ENCODE results near the gene THADA. TPM values are rescaled to one million over a fixed set of nuclear protein-coding genes. Genes with fewer than 3 reads are reported as not detected.
"Not testable (repeated sequence)": the region's sequence is repeated elsewhere in the genome, so short reads cannot be mapped to it uniquely, and the experiment has no call there.

The THADA gene
- total RNA-seq, 2 donors from 2014 or later = 36.3 to 36.9 TPM

GRCh38 chr2:43199492-43200488 is 396.0 kb downstream of the THADA start:
- Mint-ChIP-seq H3K36me3 (ENCODE audit: low read depth) (peaks cover 2% of the 10 kb centered on the region), H3K27me3 (no peaks in the 10 kb centered on the region), H3K27ac (peak overlapping the region; percentile 65), H3K4me1 (peaks cover 20% of the 10 kb centered on the region), H3K9me3 (no peaks in the 10 kb centered on the region), H3K4me3 (no peak overlapping the region)
- ATAC-seq (replicated peaks) = no peak

GRCh38 chr2:43198263-43198662 is 397.6 kb downstream of the THADA start:
- Mint-ChIP-seq H3K4me1 (peaks cover 34% of the 10 kb centered on the region), H3K9me3 (no peaks in the 10 kb centered on the region), H3K36me3 (ENCODE audit: low read depth) (peaks cover 5% of the 10 kb centered on the region), H3K4me3 (no peak overlapping the region), H3K27me3 (no peaks in the 10 kb centered on the region), H3K27ac (peak overlapping the region; percentile 65)
- ATAC-seq (replicated peaks) = no peak

GRCh38 chr2:43197588-43197896 is 398.3 kb downstream of the THADA start:
- H3K36me3 Mint-ChIP-seq (ENCODE audit: low read depth) = peaks cover 5% of the 10 kb centered on the region
- ATAC-seq (replicated peaks) = no peak
- no peaks in the 10 kb centered on the region for H3K9me3 Mint-ChIP-seq
- peak overlapping the region; percentile 86 for H3K27ac Mint-ChIP-seq
- H3K4me1 Mint-ChIP-seq = peaks cover 35% of the 10 kb centered on the region
- H3K27me3 Mint-ChIP-seq = no peaks in the 10 kb centered on the region
- H3K4me3 Mint-ChIP-seq = peak overlapping the region; percentile 70

DNA sequence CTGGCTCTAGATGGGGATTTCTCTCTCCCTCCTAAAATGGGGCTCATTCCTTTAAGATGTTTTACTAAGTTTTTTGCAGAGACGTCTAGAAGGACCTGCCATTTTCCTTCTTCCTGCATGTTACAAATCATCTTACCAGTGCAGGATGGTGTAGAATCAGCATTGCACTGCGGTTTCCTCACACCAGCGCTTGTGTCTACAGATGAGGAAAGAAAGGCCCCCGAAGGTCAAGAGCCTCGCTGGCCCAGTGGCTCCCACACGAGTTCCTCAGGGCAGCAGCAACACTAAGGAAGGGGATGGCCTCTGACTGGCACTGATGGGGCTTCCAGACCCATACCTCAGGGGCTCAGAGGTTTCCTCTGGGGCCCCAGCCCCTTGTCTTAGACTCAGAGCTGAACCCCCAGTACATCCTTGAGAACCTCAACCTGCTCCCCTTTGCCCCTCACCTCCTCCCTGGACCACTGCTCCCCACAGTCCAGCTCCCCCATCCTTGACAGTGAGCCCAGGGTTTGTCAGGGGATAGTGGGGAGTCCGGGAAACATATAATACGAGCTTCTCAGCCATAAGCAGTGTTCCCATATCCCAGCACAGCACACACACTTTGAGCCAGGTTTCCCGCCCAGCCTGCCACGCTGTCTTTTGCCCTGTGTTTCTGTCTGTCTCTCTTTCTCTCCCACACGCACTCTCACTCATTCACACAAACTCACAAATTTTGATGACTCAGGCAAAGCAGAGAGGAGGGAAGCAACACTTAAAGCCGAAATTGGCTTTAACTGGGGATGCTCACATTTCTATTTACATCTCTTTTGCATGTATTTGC is 398.9 kb downstream of the THADA start:
- ATAC-seq (replicated peaks) = no peak
- peak overlapping the region; percentile 86 for H3K27ac Mint-ChIP-seq
- peaks cover 31% of the 10 kb centered on the region for H3K4me1 Mint-ChIP-seq
- peak overlapping the region; percentile 70 for H3K4me3 Mint-ChIP-seq
- peaks cover 5% of the 10 kb centered on the region for H3K36me3 Mint-ChIP-seq (ENCODE audit: low read depth)
- H3K27me3 Mint-ChIP-seq = no peaks in the 10 kb centered on the region
- no peaks in the 10 kb centered on the region for H3K9me3 Mint-ChIP-seq

GRCh38 chr2:43194121-43194869 is 401.5 kb downstream of the THADA start:
- Mint-ChIP-seq H3K27me3 (no peaks in the 10 kb centered on the region), H3K4me3 (peak overlapping the region; percentile 91), H3K9me3 (no peaks in the 10 kb centered on the region), H3K27ac (peak overlapping the region; percentile 98), H3K4me1 (peaks cover 36% of the 10 kb centered on the region), H3K36me3 (ENCODE audit: low read depth) (peaks cover 5% of the 10 kb centered on the region)
- ATAC-seq (replicated peaks) = no peak

DNA sequence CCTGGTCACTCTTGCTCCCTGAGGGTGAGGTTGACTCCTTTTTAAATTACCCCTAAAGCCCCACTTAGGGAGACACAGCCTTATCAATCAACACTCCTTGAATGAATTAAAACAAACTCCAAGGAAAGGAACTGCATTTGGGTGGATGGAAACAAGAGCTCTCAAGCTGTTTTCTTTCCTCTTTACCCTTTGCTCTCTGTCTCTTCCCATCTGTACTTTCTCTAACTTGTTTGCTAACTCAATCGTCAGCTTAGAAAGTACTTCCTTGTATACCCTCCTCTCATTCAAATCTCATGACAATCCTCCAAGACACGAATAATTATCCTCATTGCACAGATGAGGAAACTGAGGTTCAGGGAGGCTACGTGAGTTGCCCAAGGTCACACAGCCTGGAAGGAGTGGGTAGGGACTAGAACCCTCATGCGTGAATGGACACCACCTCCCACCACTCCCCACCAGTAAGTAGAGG is 402.2 kb downstream of the THADA start:
- Mint-ChIP-seq H3K27ac (peak overlapping the region; percentile 98), H3K4me3 (peak overlapping the region; percentile 91), H3K36me3 (ENCODE audit: low read depth) (peaks cover 5% of the 10 kb centered on the region), H3K27me3 (no peaks in the 10 kb centered on the region), H3K4me1 (peaks cover 36% of the 10 kb centered on the region), H3K9me3 (no peaks in the 10 kb centered on the region)
- no peak for ATAC-seq (replicated peaks)

DNA sequence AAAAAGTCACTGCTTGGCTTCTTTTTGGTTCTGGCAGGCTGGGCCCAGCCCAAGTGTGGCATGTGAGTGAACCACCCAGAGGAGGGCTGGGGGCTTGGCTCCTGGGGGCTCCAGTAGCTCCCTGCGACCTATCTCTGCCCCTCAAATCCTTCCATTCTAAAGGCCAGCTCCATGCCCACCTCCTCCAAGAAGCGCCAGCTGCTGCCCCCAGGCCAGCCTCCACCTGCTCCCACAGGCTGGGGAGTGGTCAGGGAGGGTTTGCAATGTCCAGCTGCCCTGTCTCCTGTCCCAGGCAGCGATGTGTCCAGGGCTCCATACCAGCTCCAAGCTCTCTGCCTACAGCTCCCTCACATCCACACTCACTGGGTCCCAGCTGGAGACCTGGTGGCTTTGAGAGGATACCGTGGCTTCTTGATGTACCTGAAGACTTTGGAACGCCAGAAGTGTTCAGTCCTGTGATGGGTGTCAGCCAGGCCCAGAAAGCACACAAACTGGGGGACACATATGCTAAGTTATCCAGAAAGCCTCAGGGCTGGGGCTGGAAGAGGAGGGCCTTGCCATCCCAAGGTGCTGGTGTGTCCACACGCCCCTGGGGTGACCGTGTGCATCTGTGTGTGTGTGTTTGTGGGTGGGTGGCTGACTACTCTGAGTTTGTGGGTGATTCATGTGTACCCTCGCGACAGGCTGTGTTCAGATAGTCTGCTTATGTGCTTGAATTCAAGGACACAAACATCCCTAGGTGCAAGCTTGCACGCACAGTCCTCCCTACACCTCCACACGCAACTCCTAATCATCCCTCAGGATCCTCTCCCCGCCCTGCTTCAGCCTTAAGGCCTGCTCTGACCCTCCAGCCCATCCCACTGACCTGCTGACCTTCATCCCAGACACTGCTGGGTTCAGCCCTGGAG is 402.8 kb downstream of the THADA start:
- H3K4me1 Mint-ChIP-seq = peaks cover 36% of the 10 kb centered on the region
- no peaks in the 10 kb centered on the region for H3K27me3 Mint-ChIP-seq
- ATAC-seq (replicated peaks) = no peak
- H3K9me3 Mint-ChIP-seq = no peaks in the 10 kb centered on the region
- H3K4me3 Mint-ChIP-seq = peak overlapping the region; percentile 91
- H3K36me3 Mint-ChIP-seq (ENCODE audit: low read depth) = peaks cover 5% of the 10 kb centered on the region
- peak overlapping the region; percentile 98 for H3K27ac Mint-ChIP-seq

DNA sequence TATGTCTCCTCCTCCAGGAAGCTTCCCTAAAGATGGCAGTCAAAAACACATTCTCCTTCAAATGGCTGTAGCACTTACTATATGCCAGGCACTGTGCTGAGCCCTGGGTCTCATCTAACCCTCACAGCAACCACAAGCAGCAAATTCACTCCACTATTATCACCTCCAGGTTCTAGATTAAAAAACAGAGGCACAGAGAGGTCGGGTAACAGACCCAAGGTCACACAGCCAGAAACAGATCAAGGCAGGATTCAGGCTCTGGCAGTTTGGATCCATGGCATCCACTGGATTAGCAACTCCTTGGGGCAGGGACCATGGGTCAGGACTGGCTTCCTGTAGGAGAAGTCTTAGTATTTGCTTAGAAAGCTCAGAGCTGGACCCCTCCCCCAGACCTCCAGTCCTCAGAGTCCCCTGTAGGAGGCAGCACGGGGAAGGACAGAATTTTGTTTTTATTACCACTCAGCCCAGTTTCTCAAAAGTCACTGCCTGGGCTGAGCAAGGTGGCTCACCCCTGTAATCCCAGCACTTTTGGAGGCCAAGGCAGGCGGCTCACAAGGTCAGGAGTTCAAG is 403.8 kb downstream of the THADA start:
- no peak for ATAC-seq (replicated peaks)
- Mint-ChIP-seq H3K9me3 (no peaks in the 10 kb centered on the region), H3K4me1 (peaks cover 30% of the 10 kb centered on the region), H3K4me3 (peak overlapping the region; percentile 5), H3K27ac (peak overlapping the region; percentile 98), H3K36me3 (ENCODE audit: low read depth) (peaks cover 5% of the 10 kb centered on the region), H3K27me3 (no peaks in the 10 kb centered on the region)

- Mint-ChIP-seq H3K9me3 (no peaks in the 10 kb centered on the region), H3K4me1 (peaks cover 30% of the 10 kb centered on the region)
These were observed 405.4 kb downstream of the THADA start for GRCh38 chr2:43190311-43191052.

DNA sequence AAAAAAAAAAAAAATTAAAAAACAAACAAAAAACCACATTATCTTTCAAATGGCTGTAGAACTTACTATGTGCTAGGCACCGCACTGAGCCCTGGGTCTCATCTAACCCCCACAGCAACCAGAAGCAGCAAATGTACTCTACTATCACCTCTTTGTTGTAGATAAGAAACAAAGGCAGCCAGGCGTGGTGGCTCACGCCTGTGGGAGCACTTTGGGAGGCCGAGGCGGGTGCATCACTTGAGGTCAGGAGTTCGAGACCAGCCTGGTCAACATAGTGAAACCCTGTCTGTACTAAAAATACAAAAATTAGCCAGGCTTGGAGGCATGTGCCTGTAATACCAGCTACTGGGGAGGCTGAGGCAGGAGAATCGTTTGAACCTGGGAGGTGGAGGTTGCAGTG is 406.0 kb downstream of the THADA start:
- H3K27ac Mint-ChIP-seq; H3K4me3 Mint-ChIP-seq; ATAC-seq (replicated peaks); H3K27me3 Mint-ChIP-seq; H3K9me3 Mint-ChIP-seq: not testable (repeated sequence)
- H3K4me1 Mint-ChIP-seq = peaks cover 35% of the 10 kb centered on the region
- peaks cover 10% of the 10 kb centered on the region for H3K36me3 Mint-ChIP-seq (ENCODE audit: low read depth)

More at GRCh38 chr2:43190311-43191052, 405.4 kb downstream of the THADA start:
- Mint-ChIP-seq H3K4me3 (no peak overlapping the region), H3K27ac (no peak overlapping the region), H3K27me3 (no peaks in the 10 kb centered on the region), H3K36me3 (ENCODE audit: low read depth) (peaks cover 5% of the 10 kb centered on the region)
- no peak for ATAC-seq (replicated peaks)

- Mint-ChIP-seq H3K27ac (peak overlapping the region; percentile 88), H3K36me3 (ENCODE audit: low read depth) (peaks cover 6% of the 10 kb centered on the region), H3K27me3 (no peaks in the 10 kb centered on the region), H3K4me1 (peaks cover 34% of the 10 kb centered on the region), H3K4me3 (no peak overlapping the region), H3K9me3 (no peaks in the 10 kb centered on the region)
- no peak for ATAC-seq (replicated peaks)
These were observed 407.1 kb downstream of the THADA start for GRCh38 chr2:43188561-43189386.
